Omental fat pad (tissue), 4 donors: Measurements from ENCODE around the gene SOCS6. TPM values are rescaled to one million over a fixed set of nuclear protein-coding genes. Genes with fewer than 3 reads are reported as not detected.

Experiments
- ATAC-seq: fragments of 150-250 bp; one replicate; pipeline ENCODE4 v1.9.1; 2016; ENCODE audit warnings: mild to moderate bottlenecking, moderate library complexity; ENCODE audit not compliant: low FRiP score
- DNase-seq: peaks from one replicate; pipeline ENCODE4 v3.0.0-alpha.2; 2019; ENCODE audit warnings: low spot score
- CTCF ChIP-seq, 3 donors: fragments of 450-650 bp; IDR thresholded peaks; one replicate each; pipeline ENCODE4 v1.5.1; 2016 to 2017; ENCODE audit warnings: antibody characterized with exemption in 3 of 3, mild to moderate bottlenecking in 3 of 3, moderate library complexity in 2 of 3
- total RNA-seq, 4 donors: library from RNA; depleted of rRNA; stranded (reverse); fragments of >200 nt; gene quantifications; one replicate each; pipeline ENCODE4 v1.1.0, GENCODE V29; 2016

Gene SOCS6
- total RNA-seq, 4 donors from 2014 or later = 14.7 to 21.1 (median 16.7) TPM

GRCh38 chr18:70276416-70277191 lies 12.2 kb upstream of the SOCS6 start:
- DNase-seq = no peak
- no peak for TF ChIP-seq CTCF (IDR thresholded peaks at IDR 0.05)
- no peak for ATAC-seq

GRCh38 chr18:70279470-70279869 lies 9.4 kb upstream of the SOCS6 start:
- no peak for TF ChIP-seq CTCF (IDR thresholded peaks at IDR 0.05)
- no peak for ATAC-seq
- DNase-seq = no peak

GRCh38 chr18:70280007-70280925 lies 8.6 kb upstream of the SOCS6 start:
- TF ChIP-seq CTCF (IDR thresholded peaks at IDR 0.05) = no peak
- DNase-seq (no peak), ATAC-seq (no peak)

GRCh38 chr18:70284976-70285620 lies 3.7 kb upstream of the SOCS6 start:
- ATAC-seq (no peak), DNase-seq (no peak)
- TF ChIP-seq CTCF (IDR thresholded peaks at IDR 0.05) = no peak

- ATAC-seq (no peak), DNase-seq (no peak)
- no peak for TF ChIP-seq CTCF (IDR thresholded peaks at IDR 0.05)
Observed at GRCh38 chr18:70287731-70288130, 1.1 kb upstream of the SOCS6 start.

GRCh38 chr18:70288171-70288850 lies 534 bp upstream of the SOCS6 start:
- no peak for TF ChIP-seq CTCF (IDR thresholded peaks at IDR 0.05)
- ATAC-seq = peak; percentile 56
- DNase-seq = no peak
